KMS-11 (cell line): ENCODE measurements around the gene VEGFB.

Experiments
- H2AFZ ChIP-seq: fragments of 200-600 bp; sonication (generic); 2 replicates; pipeline ENCODE4 v1.6.1; 2016; ENCODE audit warnings: antibody characterized with exemption, mixed run types, low read depth
- H3K27ac ChIP-seq: fragments of 200-600 bp; sonication (generic); 2 replicates; pipeline ENCODE4 v1.6.1; 2016; ENCODE audit warnings: mild to moderate bottlenecking, mixed run types
- H3K27me3 ChIP-seq: fragments of 200-600 bp; sonication (generic); 2 replicates; pipeline ENCODE4 v1.6.1; 2017; ENCODE audit warnings: mild to moderate bottlenecking, low read depth, mixed run types, moderate library complexity; ENCODE audit not compliant: insufficient read depth
- H3K36me3 ChIP-seq: fragments of 200-600 bp; sonication (generic); 2 replicates; pipeline ENCODE4 v1.6.1; 2017; ENCODE audit warnings: mild to moderate bottlenecking, mixed run types; ENCODE audit not compliant: insufficient read depth
- H3K4me1 ChIP-seq: fragments of 200-600 bp; sonication (generic); 2 replicates; pipeline ENCODE4 v1.6.1; 2016; ENCODE audit warnings: mild to moderate bottlenecking, low read depth, mixed run types; ENCODE audit not compliant: poor library complexity, severe bottlenecking
- H3K4me2 ChIP-seq: fragments of 200-600 bp; sonication (generic); 2 replicates; pipeline ENCODE4 v1.7.0; 2016; ENCODE audit warnings: mild to moderate bottlenecking, mixed run types
- H3K4me3 ChIP-seq: fragments of 200-600 bp; sonication (generic); IDR thresholded peaks from 2 replicates; pipeline ENCODE4 v1.6.1; 2017; ENCODE audit warnings: low read depth, low read length, mixed read lengths; ENCODE audit not compliant: insufficient read depth
- H3K79me2 ChIP-seq: fragments of 200-600 bp; sonication (generic); 2 replicates; pipeline ENCODE4 v1.6.1; 2016; ENCODE audit warnings: low read depth, mixed run types; ENCODE audit not compliant: insufficient read depth
- H3K9ac ChIP-seq: fragments of 200-600 bp; sonication (generic); 2 replicates; pipeline ENCODE4 v1.6.1; 2016; ENCODE audit warnings: mild to moderate bottlenecking, mixed run types
- H4K20me1 ChIP-seq: fragments of 200-600 bp; sonication (generic); 2 replicates; pipeline ENCODE4 v1.6.1; 2016; ENCODE audit warnings: mild to moderate bottlenecking, mixed run types; ENCODE audit not compliant: insufficient read depth
- CTCF ChIP-seq: fragments of 200-600 bp; sonication (generic); conservative IDR thresholded peaks from 2 replicates; pipeline ENCODE4 v1.6.1; 2017; ENCODE audit warnings: low read depth, mild to moderate bottlenecking, antibody characterized with exemption, low read length, moderate library complexity, mixed read lengths

Gene VEGFB

GRCh38 chr11:64192434-64192833, 42.0 kb upstream of the VEGFB start:
- Histone ChIP-seq H2AFZ (no peak overlapping the region), H3K27me3 (no peaks in the 10 kb centered on the region), H3K36me3 (peaks cover 48% of the 10 kb centered on the region; the same call in 1 of the 2 replicates), H3K4me3 (no peak overlapping the region), H3K9ac (no peak overlapping the region), H3K79me2 (peaks cover 11% of the 10 kb centered on the region; the same call in 1 of the 2 replicates), H3K4me1 (peaks cover 5% of the 10 kb centered on the region), H3K27ac (no peak overlapping the region), H3K4me2 (no peak overlapping the region), H4K20me1 (peaks cover 22% of the 10 kb centered on the region)
- no peak for TF ChIP-seq CTCF

GRCh38 chr11:64196626-64197025, 37.8 kb upstream of the VEGFB start:
- H3K9ac ChIP-seq, result no peak overlapping the region
- H4K20me1 ChIP-seq, result peaks cover 11% of the 10 kb centered on the region; the same call in 1 of the 2 replicates
- H2AFZ ChIP-seq, result no peak overlapping the region
- H3K27ac ChIP-seq, result 0 out of 2 replicates have a peak overlapping the region, but pooled peaks have one; percentile 11
- no peak overlapping the region for H3K4me3 ChIP-seq
- H3K79me2 ChIP-seq, result peaks cover 16% of the 10 kb centered on the region
- peaks cover 5% of the 10 kb centered on the region for H3K4me1 ChIP-seq
- peaks cover 61% of the 10 kb centered on the region; the same call in 1 of the 2 replicates for H3K36me3 ChIP-seq
- H3K4me2 ChIP-seq, result no peak overlapping the region
- no peak for TF ChIP-seq CTCF
- H3K27me3 ChIP-seq, result no peaks in the 10 kb centered on the region

GRCh38 chr11:64198511-64198910, 35.9 kb upstream of the VEGFB start:
- H3K4me3 ChIP-seq, result no peak overlapping the region
- H4K20me1 ChIP-seq, result no peaks in the 10 kb centered on the region
- no peak overlapping the region for H3K9ac ChIP-seq
- no peak overlapping the region for H2AFZ ChIP-seq
- H3K79me2 ChIP-seq, result peaks cover 19% of the 10 kb centered on the region
- TF ChIP-seq CTCF, result no peak
- peaks cover 11% of the 10 kb centered on the region for H3K4me1 ChIP-seq
- H3K36me3 ChIP-seq, result peaks cover 61% of the 10 kb centered on the region; the same call in 1 of the 2 replicates
- H3K27ac ChIP-seq, result no peak overlapping the region
- H3K4me2 ChIP-seq, result no peak overlapping the region
- no peaks in the 10 kb centered on the region for H3K27me3 ChIP-seq

GRCh38 chr11:64201543-64201942, 32.8 kb upstream of the VEGFB start:
- Histone ChIP-seq H3K4me3 (no peak overlapping the region), H3K36me3 (peaks cover 37% of the 10 kb centered on the region; the same call in 1 of the 2 replicates), H4K20me1 (0 out of 2 replicates have a peak, but pooled peaks cover 6% of the 10 kb centered on the region), H3K27ac (no peak overlapping the region; the same call in 1 of the 2 replicates), H3K27me3 (no peaks in the 10 kb centered on the region), H3K9ac (no peak overlapping the region), H2AFZ (no peak overlapping the region), H3K4me2 (no peak overlapping the region), H3K79me2 (peaks cover 8% of the 10 kb centered on the region; the same call in 1 of the 2 replicates), H3K4me1 (peaks cover 34% of the 10 kb centered on the region)
- no peak for TF ChIP-seq CTCF
